Astrocyte (in vitro differentiated cells and primary cell): Measurements from ENCODE around the gene DYRK1A. TPM values are rescaled to one million over a fixed set of nuclear protein-coding genes. Genes with fewer than 3 reads are reported as not detected.

ENCODE experiments used
- DNase-seq: peaks from one replicate; pipeline ENCODE4 v3.0.0-alpha.2; 2010; ENCODE audit warnings: low read depth
- FAIRE-seq: peaks from 2 replicates; lab custom pipeline; 2011; peaks lifted over from hg19 to GRCh38; lab: Jason Lieb, UNC
- H2AFZ ChIP-seq: 2 replicates; pipeline ENCODE4 v1.6.0; 2012; ENCODE audit warnings: low read depth, low read length, inconsistent platforms
- H3K27ac ChIP-seq: 2 replicates; pipeline ENCODE4 v1.5.1; 2011; ENCODE audit warnings: low read depth, low read length, inconsistent platforms
- H3K27me3 ChIP-seq: 2 replicates; pipeline ENCODE4 v1.6.0; 2011; ENCODE audit warnings: low read length, inconsistent platforms; ENCODE audit not compliant: insufficient read depth
- H3K36me3 ChIP-seq: 2 replicates; pipeline ENCODE4 v1.5.1; 2011; ENCODE audit warnings: low read length, inconsistent platforms; ENCODE audit not compliant: insufficient read depth
- H3K4me1 ChIP-seq: 2 replicates; pipeline ENCODE4 v1.5.1; 2011; ENCODE audit warnings: low read length, inconsistent platforms; ENCODE audit not compliant: insufficient read depth
- H3K4me2 ChIP-seq: 2 replicates; pipeline ENCODE4 v1.6.0; 2012; ENCODE audit warnings: low read length, inconsistent platforms
- H3K4me3 ChIP-seq: 2 replicates; pipeline ENCODE4 v1.5.1; 2011; ENCODE audit warnings: low read depth, mild to moderate bottlenecking, low read length, inconsistent platforms; ENCODE audit not compliant: insufficient read depth
- H3K79me2 ChIP-seq: 2 replicates; pipeline ENCODE4 v1.6.0; 2012; ENCODE audit warnings: mild to moderate bottlenecking, low read length, inconsistent platforms; ENCODE audit not compliant: insufficient read depth
- H3K9ac ChIP-seq: 2 replicates; pipeline ENCODE4 v1.6.0; 2012; ENCODE audit warnings: mild to moderate bottlenecking, low read length, inconsistent platforms
- H3K9me3 ChIP-seq: 2 replicates; pipeline ENCODE4 v1.5.1; 2012; ENCODE audit warnings: low read depth, mild to moderate bottlenecking, low read length, inconsistent platforms; ENCODE audit not compliant: insufficient read depth
- H4K20me1 ChIP-seq: 2 replicates; pipeline ENCODE4 v1.6.0; 2012; ENCODE audit warnings: low read length, inconsistent platforms; ENCODE audit not compliant: insufficient read depth
- H3K27ac Mint-ChIP-seq: one replicate; pipeline ENCODE4 v1.8.0; 2021; ENCODE audit warnings: mild to moderate bottlenecking, mixed read lengths; ENCODE audit not compliant: unreplicated experiment
- H3K27me3 Mint-ChIP-seq: one replicate; pipeline ENCODE4 v1.8.0; 2021; ENCODE audit warnings: low read depth, mixed read lengths; ENCODE audit not compliant: unreplicated experiment
- H3K36me3 Mint-ChIP-seq: one replicate; pipeline ENCODE4 v1.8.0; 2021; ENCODE audit warnings: low read depth, mixed read lengths; ENCODE audit not compliant: unreplicated experiment
- H3K4me1 Mint-ChIP-seq: one replicate; pipeline ENCODE4 v1.8.0; 2021; ENCODE audit warnings: low read depth, mixed read lengths; ENCODE audit not compliant: unreplicated experiment
- H3K4me3 Mint-ChIP-seq: one replicate; pipeline ENCODE4 v1.8.0; 2021; ENCODE audit warnings: mild to moderate bottlenecking, moderate library complexity, mixed read lengths; ENCODE audit not compliant: unreplicated experiment
- H3K9me3 Mint-ChIP-seq: one replicate; pipeline ENCODE4 v1.8.0; 2021; ENCODE audit warnings: mild to moderate bottlenecking, mixed read lengths; ENCODE audit not compliant: unreplicated experiment
- CTCF ChIP-seq: IDR thresholded peaks from 2 replicates; pipeline ENCODE4 v1.5.1; 2011; ENCODE audit warnings: low read depth, mild to moderate bottlenecking, inconsistent platforms, low read length, moderate library complexity; ENCODE audit not compliant: insufficient read depth
- EZH2 ChIP-seq: IDR thresholded peaks from 2 replicates; pipeline ENCODE4 v1.6.1; 2012; ENCODE audit warnings: mild to moderate bottlenecking, low read length, inconsistent platforms; ENCODE audit not compliant: insufficient read depth
- total RNA-seq: library from RNA; stranded (reverse); gene quantifications from 2 replicates; pipeline ENCODE4 v1.2.1, GENCODE V29; 2021

DYRK1A gene
- total RNA-seq, 1 donor from 2014 or later, result 44.6 TPM

GRCh38 chr21:37348664-37349063, 17.9 kb upstream of the DYRK1A start:
- no peak overlapping the region for H3K4me2 ChIP-seq
- H3K4me3 Mint-ChIP-seq, result no peak overlapping the region
- no peak overlapping the region for H3K4me3 ChIP-seq
- DNase-seq, result no peak
- no peaks in the 10 kb centered on the region for H3K27me3 ChIP-seq
- no peak for TF ChIP-seq CTCF
- TF ChIP-seq EZH2, result no peak
- H3K27ac ChIP-seq, result no peak overlapping the region
- H3K79me2 ChIP-seq, result no peaks in the 10 kb centered on the region
- H3K36me3 ChIP-seq, result no peaks in the 10 kb centered on the region
- no peaks in the 10 kb centered on the region for H3K36me3 Mint-ChIP-seq
- H2AFZ ChIP-seq, result no peak overlapping the region
- no peaks in the 10 kb centered on the region for H3K4me1 Mint-ChIP-seq
- no peaks in the 10 kb centered on the region for H3K27me3 Mint-ChIP-seq
- FAIRE-seq, result no peak
- H3K9me3 ChIP-seq, result peaks cover 3% of the 10 kb centered on the region
- H3K9me3 Mint-ChIP-seq, result peaks cover 21% of the 10 kb centered on the region
- H4K20me1 ChIP-seq, result no peaks in the 10 kb centered on the region
- no peak overlapping the region for H3K27ac Mint-ChIP-seq
- no peaks in the 10 kb centered on the region for H3K4me1 ChIP-seq
- no peak overlapping the region for H3K9ac ChIP-seq

GRCh38 chr21:37350472-37350871, 16.1 kb upstream of the DYRK1A start:
- Histone ChIP-seq H3K9ac (no peak overlapping the region), H3K79me2 (no peaks in the 10 kb centered on the region), H3K27me3 (no peaks in the 10 kb centered on the region), H3K4me2 (no peak overlapping the region), H3K9me3 (peaks cover 3% of the 10 kb centered on the region), H4K20me1 (no peaks in the 10 kb centered on the region), H3K4me3 (no peak overlapping the region), H3K27ac (no peak overlapping the region), H3K36me3 (no peaks in the 10 kb centered on the region), H2AFZ (no peak overlapping the region), H3K4me1 (no peaks in the 10 kb centered on the region)
- DNase-seq (no peak), FAIRE-seq (no peak)
- Mint-ChIP-seq H3K27ac (no peak overlapping the region), H3K36me3 (no peaks in the 10 kb centered on the region), H3K4me1 (no peaks in the 10 kb centered on the region), H3K27me3 (no peaks in the 10 kb centered on the region), H3K4me3 (no peak overlapping the region), H3K9me3 (peaks cover 20% of the 10 kb centered on the region)
- TF ChIP-seq CTCF (no peak), EZH2 (no peak)

GRCh38 chr21:37356706-37357105, 9.9 kb upstream of the DYRK1A start:
- Mint-ChIP-seq H3K4me1 (peaks cover 4% of the 10 kb centered on the region), H3K36me3 (no peaks in the 10 kb centered on the region), H3K4me3 (no peak overlapping the region), H3K27me3 (no peaks in the 10 kb centered on the region), H3K27ac (no peak overlapping the region), H3K9me3 (peaks cover 9% of the 10 kb centered on the region)
- Histone ChIP-seq H2AFZ (no peak overlapping the region), H3K4me2 (no peak overlapping the region), H3K9ac (no peak overlapping the region), H3K4me1 (no peaks in the 10 kb centered on the region), H3K79me2 (no peaks in the 10 kb centered on the region), H4K20me1 (no peaks in the 10 kb centered on the region), H3K27ac (no peak overlapping the region), H3K4me3 (no peak overlapping the region), H3K36me3 (no peaks in the 10 kb centered on the region), H3K27me3 (no peaks in the 10 kb centered on the region), H3K9me3 (no peaks in the 10 kb centered on the region)
- DNase-seq (no peak), FAIRE-seq (no peak)
- TF ChIP-seq CTCF (no peak), EZH2 (no peak)
